Smooth muscle cell (in vitro differentiated cells): ENCODE data around the gene MLH1. TPM values are rescaled to one million over a fixed set of nuclear protein-coding genes. Genes with fewer than 3 reads are reported as not detected.
"Not testable (repeated sequence)": the region's sequence is repeated elsewhere in the genome, so short reads cannot be mapped to it uniquely, and the experiment has no call there.

Experiments
- DNase-seq: peaks from one replicate; lab custom pipeline; 2025; ENCODE audit not compliant: unreplicated experiment; lab: John Stamatoyannopoulos, UW
- H2AFZ ChIP-seq: fragments of 200-600 bp; sonication (generic); 2 replicates; pipeline ENCODE4 v1.6.0; 2016; ENCODE audit warnings: antibody characterized with exemption, low read depth, mild to moderate bottlenecking
- H3F3A ChIP-seq: fragments of 200-600 bp; sonication (generic); 2 replicates; pipeline ENCODE4 v1.6.0; 2017; ENCODE audit warnings: antibody characterized with exemption, low read depth
- H3K27ac ChIP-seq: fragments of 200-600 bp; sonication (generic); 2 replicates; pipeline ENCODE4 v1.5.1; 2016; ENCODE audit warnings: low read depth, mild to moderate bottlenecking
- H3K27me3 ChIP-seq: fragments of 200-600 bp; sonication (generic); 2 replicates; pipeline ENCODE4 v1.6.1; 2016; ENCODE audit warnings: low read depth, mild to moderate bottlenecking
- H3K36me3 ChIP-seq: fragments of 200-600 bp; sonication (generic); 2 replicates; pipeline ENCODE4 v1.5.1; 2016; ENCODE audit warnings: low read depth
- H3K4me1 ChIP-seq: fragments of 200-600 bp; sonication (generic); 2 replicates; pipeline ENCODE4 v1.5.1; 2016; ENCODE audit warnings: low read depth
- H3K4me2 ChIP-seq: fragments of 200-600 bp; sonication (generic); 2 replicates; pipeline ENCODE4 v1.6.0; 2016; ENCODE audit warnings: mild to moderate bottlenecking
- H3K4me3 ChIP-seq: fragments of 200-600 bp; sonication (generic); 2 replicates; pipeline ENCODE4 v1.5.1; 2016; ENCODE audit warnings: mild to moderate bottlenecking
- H3K79me2 ChIP-seq: fragments of 200-600 bp; sonication (generic); 2 replicates; pipeline ENCODE4 v1.6.0; 2016; ENCODE audit warnings: low read depth, mild to moderate bottlenecking
- H3K9ac ChIP-seq: fragments of 200-600 bp; sonication (generic); 2 replicates; pipeline ENCODE4 v1.6.0; 2016; ENCODE audit warnings: low read depth
- H3K9me3 ChIP-seq: fragments of 200-600 bp; sonication (generic); replicated peaks from 2 replicates; pipeline ENCODE4 v1.5.1; 2016; ENCODE audit warnings: low read depth
- H4K20me1 ChIP-seq: fragments of 200-600 bp; sonication (generic); 2 replicates; pipeline ENCODE4 v1.6.0; 2016; ENCODE audit warnings: low read depth
- WGBS: methylation state at CpG from one replicate; pipeline ENCODE4 v1.1.7; 2016; ENCODE audit warnings: low lambda C conversion rate; 5-methylcytosine and 5-hydroxymethylcytosine counted together
- polyA plus RNA-seq: library from polyadenylated mRNA; unstranded; fragments of >200 nt; fragmentation: Nextera tagmentation; extraction: Ambion mirVana; gene quantifications from 2 replicates; pipeline ENCODE4 v1.2.1, GENCODE V29; 2016
- total RNA-seq: library from RNA; depleted of rRNA; stranded (reverse); fragments of >200 nt; gene quantifications from 2 replicates; pipeline ENCODE4 v1.2.3, GENCODE V29; 2014
- TF ChIP-seq, protein P1 (sequence below): fragments of 200-600 bp; sonication (generic); IDR thresholded peaks from 2 replicates; pipeline ENCODE4 v1.5.1; 2017; ENCODE audit warnings: borderline replicate concordance, mild to moderate bottlenecking, antibody characterized with exemption; ENCODE audit not compliant: insufficient read depth, poor library complexity, severe bottlenecking

Gene MLH1
- total and polyA plus RNA-seq, 2 experiments from 2014 or later = 22.6 to 28.3 TPM

DNA sequence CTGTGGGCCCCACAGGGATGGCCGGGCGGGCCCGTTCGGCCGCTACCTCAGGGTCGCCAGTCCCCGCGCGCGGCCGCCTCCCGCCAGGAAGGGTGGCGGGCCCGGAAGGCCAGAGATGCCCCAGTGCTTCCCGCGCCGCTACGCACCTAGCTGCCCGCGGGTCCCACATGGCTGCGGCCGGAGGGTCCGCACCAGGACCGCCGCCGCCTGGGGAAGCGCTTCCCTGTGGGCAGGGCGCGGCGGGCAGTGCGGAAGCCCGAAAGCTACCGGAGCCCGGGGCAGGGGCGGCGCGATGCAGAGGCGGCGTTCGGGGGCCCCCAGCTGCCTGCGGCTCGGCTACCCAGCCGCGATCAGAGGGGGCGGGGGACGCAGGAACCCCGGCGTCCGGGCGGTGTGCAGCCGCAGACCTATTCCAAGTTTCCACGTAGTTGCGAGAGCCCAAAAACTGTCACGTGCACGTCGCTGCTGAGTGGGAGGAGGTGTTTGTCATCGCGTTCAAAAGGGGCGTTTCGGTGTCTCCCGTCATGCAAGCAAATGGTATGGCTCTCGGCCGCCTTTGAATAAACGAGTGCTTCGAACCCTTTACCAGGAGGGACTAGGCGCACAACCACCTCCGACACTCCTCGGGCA, 48.6 kb upstream of the MLH1 start, which contains the start of gene TRANK1:
Gene TRANK1, minus strand, starts transcription at position 414 of the 630 bp plus-strand sequence. Its CDS starts 245 bp downstream, at position 169.
- Histone ChIP-seq H3F3A (peaks cover 6% of the 10 kb centered on the region), H3K4me2 (peak within 1 kb of the TSS; percentile 99), H3K9me3 (peaks cover 3% of the 10 kb centered on the region), H3K79me2 (no peaks in the 10 kb centered on the region), H3K4me3 (peak within 1 kb of the TSS; percentile 69), H3K27me3 (no peaks in the 10 kb centered on the region), H4K20me1 (no peaks in the 10 kb centered on the region), H3K9ac (peak within 1 kb of the TSS; percentile 31), H3K4me1 (peaks cover 3% of the 10 kb centered on the region), H3K36me3 (no peaks in the 10 kb centered on the region), H2AFZ (peak within 1 kb of the TSS; percentile 95), H3K27ac (no peak within 1 kb of the TSS)
- no peak for DNase-seq
- TF ChIP-seq, protein P1, sequence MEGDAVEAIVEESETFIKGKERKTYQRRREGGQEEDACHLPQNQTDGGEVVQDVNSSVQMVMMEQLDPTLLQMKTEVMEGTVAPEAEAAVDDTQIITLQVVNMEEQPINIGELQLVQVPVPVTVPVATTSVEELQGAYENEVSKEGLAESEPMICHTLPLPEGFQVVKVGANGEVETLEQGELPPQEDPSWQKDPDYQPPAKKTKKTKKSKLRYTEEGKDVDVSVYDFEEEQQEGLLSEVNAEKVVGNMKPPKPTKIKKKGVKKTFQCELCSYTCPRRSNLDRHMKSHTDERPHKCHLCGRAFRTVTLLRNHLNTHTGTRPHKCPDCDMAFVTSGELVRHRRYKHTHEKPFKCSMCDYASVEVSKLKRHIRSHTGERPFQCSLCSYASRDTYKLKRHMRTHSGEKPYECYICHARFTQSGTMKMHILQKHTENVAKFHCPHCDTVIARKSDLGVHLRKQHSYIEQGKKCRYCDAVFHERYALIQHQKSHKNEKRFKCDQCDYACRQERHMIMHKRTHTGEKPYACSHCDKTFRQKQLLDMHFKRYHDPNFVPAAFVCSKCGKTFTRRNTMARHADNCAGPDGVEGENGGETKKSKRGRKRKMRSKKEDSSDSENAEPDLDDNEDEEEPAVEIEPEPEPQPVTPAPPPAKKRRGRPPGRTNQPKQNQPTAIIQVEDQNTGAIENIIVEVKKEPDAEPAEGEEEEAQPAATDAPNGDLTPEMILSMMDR = no peak
- 4% methylated on average over 67 of the region's 68 CpGs for WGBS

DNA sequence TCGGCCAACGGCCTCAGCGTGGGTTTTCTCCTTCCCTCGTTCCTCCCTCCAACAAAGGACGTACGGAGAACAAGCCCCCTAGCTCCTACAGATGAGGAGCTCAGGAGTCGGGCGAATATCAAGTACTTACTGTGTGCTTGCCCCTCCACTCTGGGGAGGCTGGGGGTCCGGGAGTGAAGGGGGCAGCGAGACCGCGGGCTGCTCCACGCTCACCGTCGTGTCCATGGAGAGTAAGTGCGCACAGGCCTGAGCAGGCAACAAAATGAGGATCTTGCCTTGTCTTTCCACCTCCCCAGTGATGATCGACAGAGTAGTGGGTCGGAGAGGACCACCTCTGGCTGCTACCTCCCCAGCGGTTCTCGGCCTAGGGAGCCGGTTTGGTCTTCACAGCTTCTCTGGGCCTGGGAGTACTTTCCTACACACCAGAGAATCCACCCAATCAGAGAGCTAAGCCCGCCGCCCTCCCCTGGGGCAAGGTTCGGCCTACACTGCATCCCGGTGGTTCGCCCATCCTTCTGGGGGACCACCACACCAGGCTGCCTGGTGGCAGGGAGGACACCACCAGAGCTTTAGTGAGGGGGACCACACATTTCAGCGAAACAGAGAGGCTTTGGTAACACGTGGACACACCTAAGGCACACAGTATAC, 47.9 kb upstream of the MLH1 start:
- peaks cover 6% of the 10 kb centered on the region for H3F3A ChIP-seq
- no peaks in the 10 kb centered on the region for H3K79me2 ChIP-seq
- peak overlapping the region; percentile 99 for H3K4me2 ChIP-seq
- H3K4me3 ChIP-seq = peak overlapping the region; percentile 69
- no peaks in the 10 kb centered on the region for H4K20me1 ChIP-seq
- no peaks in the 10 kb centered on the region for H3K36me3 ChIP-seq
- H3K9me3 ChIP-seq = peaks cover 3% of the 10 kb centered on the region
- H3K4me1 ChIP-seq = peaks cover 3% of the 10 kb centered on the region
- no peaks in the 10 kb centered on the region for H3K27me3 ChIP-seq
- 86% methylated on average over 28 of the region's 28 CpGs for WGBS
- no peak overlapping the region for H3K27ac ChIP-seq
- peak overlapping the region; percentile 95 for H2AFZ ChIP-seq
- TF ChIP-seq, protein P1 = no peak
- H3K9ac ChIP-seq = no peak overlapping the region
- no peak for DNase-seq

DNA sequence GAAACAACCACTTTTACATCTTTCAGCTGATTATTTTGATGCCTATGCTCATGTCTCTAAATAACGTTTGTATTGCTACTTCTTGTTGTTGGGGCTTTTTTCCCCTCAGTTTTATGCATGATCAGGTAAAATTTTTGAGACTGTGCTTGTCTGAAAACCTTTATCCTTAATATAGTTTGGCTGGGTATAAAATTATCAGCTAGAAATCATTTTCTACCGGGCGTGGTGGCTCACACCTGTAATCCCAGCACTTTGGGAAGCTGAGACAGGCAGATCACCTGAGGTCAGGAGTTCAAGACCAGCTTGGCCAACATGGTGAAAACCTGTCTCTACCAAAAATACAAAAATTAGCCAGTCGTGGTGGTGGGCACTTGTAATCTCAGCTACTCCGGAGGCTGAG, 45.5 kb upstream of the MLH1 start:
- 91% methylated on average over 5 of the region's 5 CpGs for WGBS
- H3K27me3 ChIP-seq, H3K4me1 ChIP-seq, H3K79me2 ChIP-seq, H3K9me3 ChIP-seq, H3F3A ChIP-seq, H3K4me3 ChIP-seq, H2AFZ ChIP-seq, H3K36me3 ChIP-seq, H3K9ac ChIP-seq, H4K20me1 ChIP-seq, DNase-seq, H3K4me2 ChIP-seq, H3K27ac ChIP-seq: not testable (repeated sequence)

DNA sequence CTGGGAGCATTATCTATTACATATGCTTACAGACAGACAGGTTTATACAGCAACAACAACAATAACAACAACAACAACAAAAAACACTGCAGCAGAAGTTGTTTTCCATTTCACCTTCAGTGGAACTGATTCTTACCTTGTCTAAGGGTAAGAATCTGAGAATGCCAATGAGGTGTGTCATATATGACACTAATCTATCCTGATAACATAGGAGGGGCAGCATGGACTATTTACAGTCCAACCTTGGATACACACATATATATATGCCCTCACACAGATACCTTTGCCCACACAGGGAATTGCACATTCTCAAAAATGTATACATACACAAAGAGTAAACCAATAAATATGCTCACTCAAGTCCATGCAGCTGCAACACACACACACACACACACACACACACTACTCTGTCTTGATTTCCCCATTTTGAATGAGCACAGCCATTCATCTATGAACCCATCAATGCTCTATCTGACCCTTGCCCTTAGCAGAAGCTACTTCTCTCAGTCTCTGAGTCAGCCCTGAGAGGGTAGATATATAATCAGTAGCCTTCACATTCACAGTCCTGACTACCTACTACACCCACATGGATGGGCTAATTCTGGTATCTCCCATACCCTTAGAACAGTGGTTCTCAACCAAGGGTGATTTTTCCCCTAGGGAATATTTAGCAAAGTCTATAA, 38.7 kb upstream of the MLH1 start:
- no peaks in the 10 kb centered on the region for H3K9me3 ChIP-seq
- H3F3A ChIP-seq = no peaks in the 10 kb centered on the region
- no peaks in the 10 kb centered on the region for H3K36me3 ChIP-seq
- H3K4me1 ChIP-seq = no peaks in the 10 kb centered on the region
- no peak overlapping the region for H3K4me2 ChIP-seq
- no peak overlapping the region for H3K27ac ChIP-seq
- no peaks in the 10 kb centered on the region for H3K79me2 ChIP-seq
- no peaks in the 10 kb centered on the region for H4K20me1 ChIP-seq
- H3K4me3 ChIP-seq = no peak overlapping the region
- no peak overlapping the region for H3K9ac ChIP-seq
- DNase-seq = no peak
- no peaks in the 10 kb centered on the region for H3K27me3 ChIP-seq
- no peak overlapping the region for H2AFZ ChIP-seq
- TF ChIP-seq, protein P1 = no peak
